HEK293 (cell line): ENCODE data around the gene UBE2G1.

ENCODE experiments used
- CTCF ChIA-PET: fragments of 350-600 bp; formaldehyde crosslinking; extraction: SDS; loops from one replicate; lab custom pipeline; 2021; ENCODE audit warnings: antibody characterized with exemption; lab: Yijun Ruan, JAX
- POLR2A ChIA-PET: fragments of 300-600 bp; formaldehyde crosslinking; extraction: SDS; loops from one replicate; lab custom pipeline; 2020; ENCODE audit warnings: antibody characterized with exemption, inconsistent platforms; lab: Yijun Ruan, JAX
- H3K27ac ChIP-seq: fragments of 200-500 bp; sonication (Bioruptor generic); 2 replicates; pipeline ENCODE4 v1.5.1; 2014; ENCODE audit warnings: low read depth, low read length, control low read depth, inconsistent platforms; ENCODE audit errors: extremely low read depth
- H3K36me3 ChIP-seq, 2 experiments: fragments of 200-500 bp in 1 of 2; sonication (Bioruptor generic) in 1 of 2; 1 replicate in 1 of 2; 2 replicates in 1 of 2; pipeline ENCODE4 v1.5.1; 2014 to 2017; ENCODE audit warnings: inconsistent platforms in 2 of 2, low read length in 2 of 2; ENCODE audit not compliant: control insufficient read depth in 2 of 2, insufficient read depth in 1 of 2
- H3K4me1 ChIP-seq: fragments of 200-500 bp; sonication (Bioruptor generic); 2 replicates; pipeline ENCODE4 v1.5.1; 2014; ENCODE audit warnings: mild to moderate bottlenecking, low read length, inconsistent platforms; ENCODE audit not compliant: control insufficient read depth, insufficient read depth
- H3K4me3 ChIP-seq: 2 replicates; pipeline ENCODE4 v1.5.1; 2011; ENCODE audit warnings: low read depth, mild to moderate bottlenecking, control low read depth, low read length, moderate library complexity
- H3K9me3 ChIP-seq: fragments of 200-500 bp; sonication (Bioruptor generic); 2 replicates; pipeline ENCODE4 v1.5.1; 2014; ENCODE audit warnings: low read depth, low read length, inconsistent platforms; ENCODE audit not compliant: control insufficient read depth, insufficient read depth
- HIC1 ChIP-seq: fragments of 450-650 bp; formaldehyde crosslinking; IDR thresholded peaks from 2 replicates; pipeline ENCODE4 v1.5.1; 2016; ENCODE audit warnings: missing biosample characterization, missing genetic modification characterization
- HOXC10 ChIP-seq: sonication (generic); formaldehyde crosslinking; IDR thresholded peaks from 2 replicates; pipeline ENCODE4 v1.8.1; 2023; ENCODE audit warnings: mild to moderate bottlenecking, missing genetic modification reagents
- KLF8 ChIP-seq: fragments of 450-650 bp; formaldehyde crosslinking; IDR thresholded peaks from 2 replicates; pipeline ENCODE4 v1.5.1; 2016; ENCODE audit warnings: missing biosample characterization, missing genetic modification characterization
- MEIS1 ChIP-seq: sonication (generic); formaldehyde crosslinking; IDR thresholded peaks from 2 replicates; pipeline ENCODE4 v1.8.1; 2022; ENCODE audit warnings: missing genetic modification reagents, mild to moderate bottlenecking, borderline replicate concordance
- ZBTB8A ChIP-seq: fragments of 450-650 bp; formaldehyde crosslinking; IDR thresholded peaks from 2 replicates; pipeline ENCODE4 v1.5.1; 2016; ENCODE audit warnings: missing biosample characterization, missing genetic modification characterization
- ZIC2 ChIP-seq: fragments of 450-650 bp; formaldehyde crosslinking; IDR thresholded peaks from 2 replicates; pipeline ENCODE4 v1.5.1; 2016; ENCODE audit warnings: missing biosample characterization, missing genetic modification characterization
- ZNF10 ChIP-seq: fragments of 450-650 bp; formaldehyde crosslinking; IDR thresholded peaks from 2 replicates; pipeline ENCODE4 v1.5.1; 2017; ENCODE audit warnings: missing biosample characterization, missing genetic modification characterization
- ZNF140 ChIP-seq: fragments of 450-650 bp; formaldehyde crosslinking; IDR thresholded peaks from 2 replicates; pipeline ENCODE4 v1.5.1; 2016; ENCODE audit warnings: missing biosample characterization, missing genetic modification characterization
- ZNF146 ChIP-seq: fragments of 450-650 bp; formaldehyde crosslinking; IDR thresholded peaks from 2 replicates; pipeline ENCODE4 v1.5.1; 2016; ENCODE audit warnings: missing biosample characterization, missing genetic modification characterization
- ZNF157 ChIP-seq: fragments of 450-650 bp; formaldehyde crosslinking; IDR thresholded peaks from 2 replicates; pipeline ENCODE4 v1.5.1; 2016; ENCODE audit warnings: missing biosample characterization, missing genetic modification characterization
- ZNF174 ChIP-seq: fragments of 450-650 bp; formaldehyde crosslinking; IDR thresholded peaks from 2 replicates; pipeline ENCODE4 v1.5.0; 2017; ENCODE audit warnings: missing biosample characterization, mild to moderate bottlenecking, missing genetic modification characterization
- ZNF175 ChIP-seq: fragments of 450-650 bp; formaldehyde crosslinking; IDR thresholded peaks from 2 replicates; pipeline ENCODE4 v1.5.1; 2016; ENCODE audit warnings: missing biosample characterization, missing genetic modification characterization
- ZNF266 ChIP-seq: fragments of 450-650 bp; formaldehyde crosslinking; IDR thresholded peaks from 2 replicates; pipeline ENCODE4 v1.5.1; 2016; ENCODE audit warnings: missing biosample characterization, missing genetic modification characterization, low read depth
- ZNF311 ChIP-seq: fragments of 450-650 bp; formaldehyde crosslinking; IDR thresholded peaks from 2 replicates; pipeline ENCODE4 v1.5.1; 2017; ENCODE audit warnings: missing biosample characterization, missing genetic modification characterization, borderline replicate concordance
- ZNF398 ChIP-seq: fragments of 450-650 bp; formaldehyde crosslinking; IDR thresholded peaks from 2 replicates; pipeline ENCODE4 v1.5.1; 2017; ENCODE audit warnings: missing biosample characterization, missing genetic modification characterization
- ZNF518A ChIP-seq: fragments of 450-650 bp; formaldehyde crosslinking; conservative IDR thresholded peaks from 2 replicates; pipeline ENCODE4 v1.5.1; 2016; ENCODE audit warnings: low read depth, missing biosample characterization, missing genetic modification characterization
- ZNF555 ChIP-seq: fragments of 450-650 bp; formaldehyde crosslinking; conservative IDR thresholded peaks from 2 replicates; pipeline ENCODE4 v1.5.1; 2017; ENCODE audit warnings: missing biosample characterization, mild to moderate bottlenecking, missing genetic modification characterization, inconsistent platforms
- ZNF621 ChIP-seq: fragments of 450-650 bp; formaldehyde crosslinking; IDR thresholded peaks from 2 replicates; pipeline ENCODE4 v1.5.1; 2017; ENCODE audit warnings: missing biosample characterization, missing genetic modification characterization
- ZNF626 ChIP-seq: fragments of 450-650 bp; sonication (Bioruptor Pico); formaldehyde crosslinking; IDR thresholded peaks from 2 replicates; pipeline ENCODE4 v1.5.1; 2018; ENCODE audit warnings: missing biosample characterization, missing genetic modification characterization, inconsistent platforms
- ZNF639 ChIP-seq: fragments of 450-650 bp; formaldehyde crosslinking; IDR thresholded peaks from 2 replicates; pipeline ENCODE4 v1.5.1; 2016; ENCODE audit warnings: missing biosample characterization, missing genetic modification characterization
- ZNF645 ChIP-seq: fragments of 450-650 bp; formaldehyde crosslinking; IDR thresholded peaks from 2 replicates; pipeline ENCODE4; 2016; ENCODE audit warnings: missing biosample characterization, missing genetic modification characterization

The UBE2G1 gene

GRCh38 chr17:4411201-4411600 is 44.7 kb upstream of the UBE2G1 start:
- Histone ChIP-seq H3K4me1 (no peaks in the 10 kb centered on the region), H3K4me3 (no peak overlapping the region), H3K9me3 (no peaks in the 10 kb centered on the region), H3K27ac (no peak overlapping the region), H3K36me3 (no peaks in the 10 kb centered on the region)
- CTCF ChIA-PET, result interaction anchor here (0.6 to 2.7 kb wide), 7 partner anchors 8 to 402 kb away, joined by 3 to 25 read pairs (median 5); no protein-coding TSS in a partner anchor
- TF ChIP-seq ZNF140 (tag by site-specific recombination), result no peak
- TF ChIP-seq ZNF555 (tag by site-specific recombination), result no peak
- no peak for TF ChIP-seq ZNF398
- TF ChIP-seq ZNF645 (tag by site-specific recombination), result no peak
- TF ChIP-seq HIC1 (tag by site-specific recombination), result no peak
- TF ChIP-seq ZNF621 (tag by site-specific recombination), result no peak
- TF ChIP-seq ZBTB8A (tag by site-specific recombination), result no peak
- TF ChIP-seq ZNF175 (tag by site-specific recombination), result no peak
- no peak for TF ChIP-seq ZIC2
- TF ChIP-seq KLF8 (tag by site-specific recombination), result no peak
- TF ChIP-seq ZNF639 (tag by site-specific recombination), result no peak
- no peak for TF ChIP-seq ZNF157 (tag by site-specific recombination)
- TF ChIP-seq ZNF311, result no peak
- TF ChIP-seq ZNF10 (tag by site-specific recombination), result no peak
- no peak for TF ChIP-seq HOXC10 (CRISPR knock-in tag)
- no peak for TF ChIP-seq ZNF174 (tag by site-specific recombination)
- no peak for TF ChIP-seq ZNF266 (tag by site-specific recombination)
- POLR2A ChIA-PET, result interaction anchor here (0.6 kb wide), 2 partner anchors 181 to 418 kb away, joined by 3 to 4 read pairs; no protein-coding TSS in a partner anchor

- no peak overlapping the region for H3K27ac ChIP-seq
- CTCF ChIA-PET, result interaction anchor here (1.6 to 2.3 kb wide), 2 partner anchors 11 to 194 kb away, joined by 6 to 9 read pairs; no protein-coding TSS in a partner anchor
- H3K4me3 ChIP-seq, result no peak overlapping the region
- TF ChIP-seq ZNF626, result no peak
- TF ChIP-seq ZNF146 (tag by site-specific recombination), result peak; percentile 65
- no peak for TF ChIP-seq MEIS1 (CRISPR knock-in tag)
- no peak for TF ChIP-seq ZNF518A (tag by site-specific recombination)
- H3K36me3 ChIP-seq, result no peaks in the 10 kb centered on the region
- H3K4me1 ChIP-seq, result no peaks in the 10 kb centered on the region
- POLR2A ChIA-PET, result no interaction called here
- no peaks in the 10 kb centered on the region for H3K9me3 ChIP-seq
Observed at GRCh38 chr17:4409659-4410058, 43.2 kb upstream of the UBE2G1 start.
